ENCODE results near the gene ISYNA1.

ISYNA1 gene
- total RNA-seq = 13.3 to 19.5 (median 17.5) reads per million in 4 experiments

DNA sequence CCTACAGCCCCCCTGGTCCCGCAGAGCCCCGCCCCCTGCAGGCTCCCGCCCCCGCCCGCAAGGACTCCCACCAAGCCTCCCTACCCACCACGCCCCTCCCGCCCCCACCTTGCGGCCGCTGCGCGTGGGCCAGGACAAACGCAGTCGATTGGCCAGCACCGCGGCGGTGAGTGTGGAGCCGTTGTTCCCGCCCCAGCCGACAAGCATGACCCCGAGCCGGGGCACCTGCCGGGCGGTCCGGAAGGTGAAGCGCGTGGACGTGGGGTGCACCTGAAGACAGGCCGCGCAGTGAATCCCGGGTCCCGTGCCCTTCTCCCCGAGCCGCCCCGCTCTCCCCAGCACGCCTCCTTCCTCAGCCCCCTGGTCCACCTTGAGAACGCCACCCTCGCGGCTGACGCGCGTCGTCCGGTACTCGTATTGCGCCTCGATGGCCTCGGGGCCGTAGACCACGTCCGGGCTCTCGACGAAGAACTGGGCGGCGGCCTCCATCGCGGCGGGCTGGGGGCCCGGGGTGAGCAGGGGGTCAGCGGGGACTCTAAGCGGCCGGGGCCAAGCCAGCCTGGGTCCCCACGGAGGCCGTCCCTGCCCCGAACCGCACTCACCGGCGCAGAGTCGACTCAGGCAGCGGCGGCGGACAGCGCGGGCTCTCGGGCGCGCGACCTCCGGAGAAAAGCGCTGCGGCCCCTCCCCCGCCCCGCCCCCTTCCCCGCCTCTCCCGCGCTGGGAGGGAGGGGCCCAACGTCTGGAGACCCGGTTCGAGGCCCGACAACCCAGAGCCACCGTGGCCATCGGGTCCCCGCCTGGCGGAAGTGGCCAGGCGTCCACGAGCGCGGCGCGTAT, at the start of gene ISYNA1:
TSS of gene ISYNA1 (minus strand) at position 643 of the 840 bp plus-strand sequence. CDS start at position 489, 154 bp downstream.
- DNase-seq = peak; percentile 74

GRCh38 chr19:18486746-18487145, 48.8 kb upstream of the ISYNA1 start:
- DNase-seq = no peak

- DNase-seq = no peak
Observed at GRCh38 chr19:18484992-18485391, 47.1 kb upstream of the ISYNA1 start.

- DNase-seq = no peak
Observed at GRCh38 chr19:18483119-18483890, 45.4 kb upstream of the ISYNA1 start.

DNA sequence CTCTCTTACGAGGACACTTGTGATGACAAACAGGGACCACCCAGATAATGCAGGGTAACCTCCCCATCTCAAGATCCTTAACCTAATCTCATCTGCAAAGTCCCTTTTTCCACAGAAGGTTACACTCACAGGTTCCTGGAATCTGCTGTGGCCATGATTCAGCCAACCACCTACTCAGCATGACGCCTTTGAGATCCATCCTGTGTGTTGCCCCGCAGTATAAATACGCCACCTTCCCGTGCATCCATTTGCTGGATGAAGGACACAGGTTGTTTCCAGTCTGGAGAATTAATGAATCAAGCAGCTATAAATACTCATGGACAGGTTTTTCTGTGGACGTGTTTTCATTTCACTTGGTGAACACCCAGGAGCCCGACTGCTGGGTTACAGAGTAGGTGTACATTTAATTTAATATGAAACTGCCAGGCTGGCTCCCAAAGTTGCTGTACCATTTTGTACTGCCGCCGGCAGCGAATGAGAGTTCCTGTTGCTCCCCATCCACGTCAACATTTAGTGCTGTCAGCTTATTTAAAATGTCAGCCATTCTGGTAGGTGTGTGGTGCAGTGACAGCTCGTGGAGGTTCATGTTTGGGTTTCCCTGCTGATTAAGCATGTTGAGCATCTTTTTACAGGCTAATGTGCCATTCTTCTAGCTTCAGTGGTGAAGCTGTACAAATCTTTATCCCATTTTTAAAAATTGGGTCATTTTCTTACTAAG, 43.7 kb upstream of the ISYNA1 start:
- no peak for DNase-seq

GRCh38 chr19:18480006-18480691, 42.2 kb upstream of the ISYNA1 start:
- no peak for DNase-seq

DNA sequence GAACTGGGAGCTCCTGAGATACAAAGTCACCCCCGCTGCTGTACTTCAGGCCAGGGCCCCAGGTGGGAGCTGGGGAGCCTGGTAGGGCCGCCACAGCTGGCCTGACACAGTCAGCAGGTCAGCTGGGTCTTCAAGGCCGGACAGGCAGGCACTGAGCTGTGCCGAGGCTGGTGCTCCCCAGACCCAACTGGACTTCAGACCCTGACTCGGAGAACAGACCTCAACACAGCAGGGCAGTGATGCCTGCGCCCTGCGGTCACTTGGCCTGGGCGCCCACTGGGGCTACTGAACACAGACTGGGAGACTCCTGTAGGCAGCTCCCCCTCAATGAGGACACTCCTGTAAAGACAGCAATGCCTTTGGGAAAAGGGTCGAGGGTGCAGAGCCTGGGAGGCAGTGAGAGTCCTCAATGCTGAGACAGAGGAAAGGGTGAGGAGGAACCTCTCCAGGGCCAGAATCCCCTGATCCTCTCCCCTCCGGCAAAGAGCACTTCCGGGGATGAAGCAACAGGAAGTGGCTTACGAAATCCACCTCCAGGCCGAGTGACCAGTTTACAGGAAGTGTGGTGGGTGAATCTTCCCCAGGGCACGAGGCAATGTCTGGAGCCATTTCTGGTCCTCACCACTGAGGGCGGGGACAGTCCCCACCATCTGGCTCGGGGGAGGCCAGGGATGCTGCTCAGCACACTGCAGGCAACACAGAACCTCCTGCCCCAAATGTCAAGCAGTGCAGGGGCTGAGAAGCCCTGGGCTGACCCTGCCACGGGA, 40.8 kb upstream of the ISYNA1 start:
- DNase-seq = no peak

DNA sequence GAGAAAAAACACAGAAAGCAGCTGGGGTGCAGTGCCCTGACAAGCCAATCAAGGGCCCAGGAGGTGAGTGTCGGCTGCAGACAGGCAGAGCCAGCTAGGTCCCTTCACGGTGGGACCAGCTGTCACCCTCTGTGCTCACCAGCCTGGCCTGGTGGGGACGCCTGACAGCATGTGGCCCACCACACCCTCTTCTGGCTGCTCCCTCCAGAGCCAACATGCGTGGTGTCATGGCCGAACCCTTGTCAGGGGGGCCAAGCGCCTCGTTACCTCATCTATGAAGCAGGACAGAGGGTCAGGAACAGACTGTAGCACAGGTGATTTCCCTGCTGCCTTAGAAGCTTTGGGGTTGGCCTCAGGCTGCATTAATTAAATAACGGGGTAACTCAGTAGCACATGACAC, 40.0 kb upstream of the ISYNA1 start:
- no peak for DNase-seq

DNA sequence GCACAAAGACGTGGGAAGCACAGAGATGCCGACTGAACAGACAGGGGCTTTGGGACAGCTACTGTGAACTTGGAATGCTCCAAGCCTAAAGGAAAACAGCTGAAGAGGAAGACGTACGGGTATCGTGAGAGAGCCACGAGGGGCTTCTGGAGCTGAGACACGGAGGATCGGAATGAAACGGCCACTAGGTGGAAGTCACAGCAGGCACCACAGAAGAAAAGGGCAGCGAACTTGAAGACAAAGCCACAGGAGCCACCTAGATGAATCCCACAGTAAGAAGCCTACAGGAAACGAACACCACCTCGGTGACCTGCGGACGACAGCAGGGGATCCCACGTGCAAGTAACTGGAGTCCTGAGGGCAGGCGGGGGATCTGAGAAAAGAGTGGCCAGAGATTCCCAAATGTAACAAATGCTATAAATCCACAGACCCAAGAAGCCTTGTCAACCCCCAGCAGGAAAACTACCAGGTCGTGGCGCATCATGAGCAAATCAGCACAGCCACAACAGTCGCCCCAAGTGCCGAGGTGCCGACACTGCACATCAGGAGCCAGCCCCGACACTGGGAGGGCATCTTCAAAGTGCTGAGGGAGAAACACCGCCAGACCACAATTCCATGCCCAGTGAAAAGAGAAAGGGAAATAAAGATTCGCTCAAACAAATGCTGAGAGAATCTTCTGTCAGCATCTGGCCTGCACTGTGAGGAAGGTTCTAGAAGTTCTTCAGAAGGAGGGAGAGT, 39.3 kb upstream of the ISYNA1 start:
- no peak for DNase-seq

GRCh38 chr19:18476507-18477041, 38.6 kb upstream of the ISYNA1 start:
- DNase-seq = no peak

DNA sequence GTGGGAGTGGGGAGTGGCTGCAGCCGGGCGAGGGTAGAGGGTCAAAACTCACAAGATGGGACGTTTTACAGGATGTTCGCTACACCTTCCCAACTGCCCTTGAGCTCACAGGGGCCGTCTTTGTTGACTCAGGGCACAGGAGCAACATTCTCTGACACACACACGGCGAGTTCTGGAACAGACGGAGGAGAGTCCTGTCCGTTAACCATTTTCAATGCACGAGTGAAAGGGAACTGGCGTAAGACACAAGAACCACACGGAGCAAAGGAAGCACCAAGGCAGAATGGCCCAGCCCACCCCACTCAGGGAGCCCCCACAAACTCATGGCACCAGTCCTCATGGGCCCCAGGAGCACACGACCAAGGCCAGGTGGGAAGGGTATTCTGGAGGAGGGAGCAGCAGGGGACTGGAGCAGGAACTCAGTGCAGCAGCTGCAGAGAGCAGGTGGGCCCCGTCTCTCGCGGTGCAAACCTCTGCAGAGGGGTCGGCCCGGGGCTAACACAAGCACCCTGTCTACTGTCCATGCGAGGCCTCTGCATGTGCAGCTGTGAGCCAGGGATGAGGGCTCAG, 37.9 kb upstream of the ISYNA1 start:
- no peak for DNase-seq

DNA sequence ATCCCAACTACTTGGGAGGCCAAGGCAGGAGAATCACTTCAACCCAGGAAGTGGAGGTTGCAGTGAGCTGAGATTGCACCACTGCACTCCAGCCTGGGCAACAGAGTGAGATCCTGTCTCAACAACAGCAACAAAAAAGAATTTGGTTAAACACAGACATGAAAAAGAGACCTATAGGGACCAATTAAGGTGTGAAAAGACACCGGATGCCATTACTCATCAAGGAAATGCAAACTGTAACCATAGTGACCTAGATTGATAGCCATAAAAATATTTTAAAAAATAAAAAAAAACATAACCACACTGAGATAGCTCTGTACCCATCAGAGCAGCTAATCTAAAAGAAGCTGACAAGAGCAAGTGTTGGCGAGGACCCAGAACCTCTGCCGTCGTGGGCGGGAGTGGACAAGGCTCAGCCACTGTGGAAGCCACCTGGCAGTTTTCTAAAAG, 37.1 kb upstream of the ISYNA1 start:
- DNase-seq = no peak

DNA sequence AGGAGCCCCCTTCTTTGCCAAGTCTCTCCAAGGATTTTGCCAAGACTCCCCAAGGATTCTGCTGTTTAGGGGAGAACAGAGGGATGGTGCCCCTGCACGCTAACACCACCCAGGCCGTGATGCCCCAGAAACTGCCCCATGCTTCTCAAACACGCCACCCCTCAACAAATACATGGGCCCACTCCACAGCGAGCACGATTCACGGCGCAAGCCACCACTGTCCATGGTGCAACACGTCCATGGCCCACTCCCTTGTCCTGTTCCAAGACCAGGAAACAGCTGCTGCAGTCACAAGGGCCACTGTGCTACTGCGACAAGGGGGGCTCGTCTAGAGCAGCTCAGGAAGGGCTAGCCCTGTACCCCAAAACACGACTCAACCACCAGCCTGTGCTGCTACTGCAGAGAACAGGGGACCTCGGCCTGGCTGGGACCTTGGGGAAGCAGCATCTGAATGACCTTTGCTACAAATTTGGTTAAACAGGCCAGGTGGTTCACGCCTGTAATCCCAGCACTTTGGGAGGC, 36.5 kb upstream of the ISYNA1 start:
- DNase-seq = no peak

DNA sequence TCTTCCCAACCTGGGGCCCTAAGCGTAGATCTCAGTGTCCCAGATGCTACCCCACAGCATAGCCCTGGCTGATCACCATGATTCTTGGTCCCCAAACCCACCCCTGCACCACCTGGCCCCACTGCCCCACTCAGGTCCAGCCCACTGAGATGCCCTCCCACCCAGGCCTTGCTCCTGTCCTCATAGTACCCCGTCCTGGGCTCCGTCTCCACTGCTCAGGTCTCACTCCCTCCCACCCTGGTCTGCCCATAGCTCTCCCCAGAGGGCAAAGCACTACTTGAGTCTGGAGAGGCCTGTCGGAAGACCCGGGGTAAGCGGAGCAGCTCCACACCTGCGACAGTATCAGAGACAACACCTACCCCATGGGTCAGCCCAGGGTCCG, 35.8 kb upstream of the ISYNA1 start:
- no peak for DNase-seq

GRCh38 chr19:18473003-18473705, 35.2 kb upstream of the ISYNA1 start:
- no peak for DNase-seq

DNA sequence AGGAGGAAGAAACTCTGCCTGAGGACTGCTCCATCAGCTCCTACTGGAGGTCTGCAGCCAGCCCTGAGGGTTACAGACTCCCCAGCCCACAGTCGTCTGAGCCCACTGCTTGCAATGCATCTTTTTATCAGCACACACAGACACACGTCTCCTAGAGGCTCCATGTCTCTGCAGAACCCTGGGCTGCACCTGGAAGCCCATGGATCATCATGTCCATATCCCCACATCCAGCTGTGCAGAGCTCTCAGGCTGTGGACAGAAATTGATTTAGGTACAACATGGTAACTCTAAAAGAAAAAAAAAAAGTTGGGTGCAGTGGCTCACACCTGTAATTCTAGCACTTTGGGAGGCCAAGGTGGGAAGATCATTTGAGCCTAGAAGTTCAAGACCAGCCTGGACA, 32.9 kb upstream of the ISYNA1 start:
- DNase-seq = no peak

DNA sequence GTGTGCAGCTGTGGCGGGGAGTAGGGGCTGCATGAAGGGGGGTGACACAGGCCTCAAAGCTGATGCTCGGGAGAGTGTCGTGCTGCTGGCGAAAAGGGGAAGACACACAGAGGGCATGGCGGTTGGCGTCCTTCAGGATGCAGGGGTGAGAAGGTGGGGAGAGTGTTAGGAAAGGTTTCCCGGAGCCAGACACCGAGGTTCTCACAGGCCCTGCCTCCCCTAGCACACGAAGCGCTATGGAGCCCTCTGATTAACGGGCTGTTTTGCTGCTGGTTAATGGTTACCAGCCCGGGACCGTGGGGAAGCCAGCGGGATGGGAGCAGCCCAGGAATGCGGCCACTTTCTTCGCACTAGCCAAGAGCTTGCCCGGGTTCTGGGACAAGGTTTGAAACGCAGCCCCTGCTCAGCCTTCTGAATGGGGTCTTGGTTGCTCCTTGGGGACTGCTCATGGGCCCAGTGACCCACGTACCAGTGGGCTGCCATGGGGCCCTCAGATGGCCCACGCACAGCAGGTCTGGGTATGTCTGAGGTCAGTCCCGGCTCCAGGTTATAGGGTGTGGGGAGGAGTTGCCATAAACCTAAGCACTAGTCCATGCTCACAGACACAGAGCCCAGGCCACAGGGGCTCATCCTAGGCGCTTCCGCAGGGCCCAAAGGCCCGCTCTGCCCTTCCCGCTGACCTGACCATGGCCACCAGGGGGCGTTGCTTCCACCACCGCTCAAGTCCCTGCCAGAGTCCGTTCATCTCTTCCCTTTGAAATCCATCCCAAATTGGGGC, 31.3 kb upstream of the ISYNA1 start:
- peak; percentile 28 for DNase-seq

DNA sequence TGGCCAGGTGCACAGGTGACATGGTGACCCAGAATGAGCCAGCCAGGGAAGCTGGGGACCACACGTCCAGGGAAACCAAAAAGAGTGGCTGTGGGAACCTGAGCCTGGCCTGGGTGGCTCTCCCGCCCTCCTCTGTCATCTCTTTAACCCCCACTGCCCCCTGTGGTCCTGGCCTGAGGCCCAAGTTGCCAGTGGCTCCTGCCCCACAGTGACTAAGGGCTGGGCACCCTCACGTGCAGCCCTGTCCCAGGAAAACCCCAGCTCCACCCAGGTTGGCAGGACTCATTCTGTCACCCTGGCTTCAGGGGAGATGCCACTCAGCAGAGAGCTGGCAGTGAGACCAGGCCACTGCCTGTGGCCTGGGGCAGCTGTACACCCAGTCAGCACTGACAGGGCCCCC, 30.6 kb upstream of the ISYNA1 start:
- DNase-seq = no peak

- no peak for DNase-seq
Observed at GRCh38 chr19:18467978-18468377, 30.0 kb upstream of the ISYNA1 start.
